Muscle of arm (tissue), 12 donors: Measurements from ENCODE around the gene SLC34A1. TPM values are rescaled to one million over a fixed set of nuclear protein-coding genes. Genes with fewer than 3 reads are reported as not detected.

Experiments
- DNase-seq: peaks from one replicate; pipeline ENCODE4 v3.0.0-alpha.2; 2013
- polyA plus RNA-seq, 12 donors: library from polyadenylated mRNA; unstranded; fragments of 120-200 nt; gene quantifications; one replicate each; pipeline ENCODE4 v1.2.1, GENCODE V29; 2013; ENCODE audit not compliant: insufficient read length in 12 of 12

Gene SLC34A1
- polyA plus RNA-seq, 12 donors = 0.10 to 1.3 (median 0.14) TPM; not detected in 6

- DNase-seq = no peak
Measured at GRCh38 chr5:177430972-177431316, 46.7 kb downstream of the SLC34A1 start.

GRCh38 chr5:177431317-177432142 is 47.3 kb downstream of the SLC34A1 start:
- no peak for DNase-seq

DNA sequence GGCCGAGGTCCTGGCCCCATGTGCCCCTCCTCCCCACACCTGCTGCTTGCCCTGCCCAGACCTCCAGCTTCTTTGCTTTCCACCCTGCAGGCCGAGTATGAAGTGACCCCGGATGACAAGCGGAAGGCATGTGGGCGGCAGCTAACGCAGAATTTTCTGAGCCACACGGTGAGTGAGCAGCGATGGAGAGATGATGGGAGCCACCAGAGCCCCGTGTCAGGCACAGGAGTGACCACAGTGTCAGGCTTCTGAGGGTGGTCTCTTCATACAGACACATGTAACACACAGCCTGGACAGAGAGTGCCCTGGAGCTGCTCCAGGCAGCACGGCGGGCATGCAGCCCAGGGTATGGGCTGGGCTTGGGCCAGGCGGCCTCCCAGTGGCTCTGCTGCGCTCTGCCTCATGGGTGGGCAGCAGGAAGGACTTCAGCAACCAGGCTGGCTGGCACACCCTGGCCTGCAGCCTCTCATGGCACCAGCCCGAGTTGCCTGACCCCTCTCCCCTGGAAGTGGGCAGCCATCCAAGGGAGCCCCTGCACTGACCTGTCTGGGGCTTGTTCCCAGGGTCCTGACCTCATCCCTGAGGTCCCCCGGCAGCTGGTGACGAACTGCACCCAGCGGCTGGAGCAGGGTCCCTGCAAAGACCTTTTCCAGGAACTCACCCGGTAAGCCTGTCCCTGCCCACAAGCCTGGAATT is 48.1 kb downstream of the SLC34A1 start:
- no peak for DNase-seq

GRCh38 chr5:177432839-177433657 is 48.8 kb downstream of the SLC34A1 start:
- DNase-seq = no peak

DNA sequence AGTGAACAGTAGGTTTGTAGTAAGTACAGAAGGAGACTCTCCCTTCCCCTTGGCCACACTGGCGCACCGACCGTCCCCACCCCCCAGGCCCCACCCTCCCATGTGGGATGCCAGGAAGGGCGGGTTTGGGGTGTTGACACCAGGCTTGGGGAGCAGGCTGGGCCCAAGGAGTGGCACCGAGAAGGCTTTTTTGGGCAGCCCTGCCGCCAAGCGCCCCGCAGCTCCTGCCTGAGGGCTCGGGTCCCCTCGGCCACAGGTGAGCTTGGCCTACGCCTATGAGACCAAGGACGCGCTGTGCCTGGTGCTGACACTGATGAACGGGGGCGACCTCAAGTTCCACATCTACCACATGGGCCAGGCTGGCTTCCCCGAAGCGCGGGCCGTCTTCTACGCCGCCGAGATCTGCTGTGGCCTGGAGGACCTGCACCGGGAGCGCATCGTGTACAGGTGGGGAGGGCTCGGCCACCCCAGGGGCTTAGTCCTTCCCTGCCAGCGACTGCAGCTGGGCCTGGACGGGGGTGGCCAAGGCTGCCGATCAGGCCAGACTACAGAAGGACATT is 49.5 kb downstream of the SLC34A1 start:
- no peak for DNase-seq

DNA sequence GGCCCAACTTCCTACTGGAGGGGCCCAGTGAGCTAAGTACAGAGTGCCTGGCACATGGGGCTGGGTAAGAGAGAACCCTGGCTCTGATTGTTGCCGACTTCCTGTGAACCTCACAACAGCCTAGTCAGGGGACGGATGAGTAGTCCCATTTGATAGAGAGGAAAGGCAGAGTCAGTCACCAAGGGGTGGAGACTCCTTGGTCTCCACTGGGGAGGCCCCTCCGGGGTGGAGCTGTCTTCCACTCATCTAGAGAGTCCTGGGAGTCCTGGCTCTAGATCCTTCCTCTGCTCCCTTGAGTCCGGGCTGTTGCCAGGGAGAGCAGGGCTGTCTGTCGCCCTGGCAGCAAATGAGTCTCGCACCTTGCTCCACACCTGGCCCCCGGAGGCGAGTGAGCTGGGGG is 50.2 kb downstream of the SLC34A1 start:
- no peak for DNase-seq

GRCh38 chr5:177434942-177435738 is 50.9 kb downstream of the SLC34A1 start:
- DNase-seq = no peak

DNA sequence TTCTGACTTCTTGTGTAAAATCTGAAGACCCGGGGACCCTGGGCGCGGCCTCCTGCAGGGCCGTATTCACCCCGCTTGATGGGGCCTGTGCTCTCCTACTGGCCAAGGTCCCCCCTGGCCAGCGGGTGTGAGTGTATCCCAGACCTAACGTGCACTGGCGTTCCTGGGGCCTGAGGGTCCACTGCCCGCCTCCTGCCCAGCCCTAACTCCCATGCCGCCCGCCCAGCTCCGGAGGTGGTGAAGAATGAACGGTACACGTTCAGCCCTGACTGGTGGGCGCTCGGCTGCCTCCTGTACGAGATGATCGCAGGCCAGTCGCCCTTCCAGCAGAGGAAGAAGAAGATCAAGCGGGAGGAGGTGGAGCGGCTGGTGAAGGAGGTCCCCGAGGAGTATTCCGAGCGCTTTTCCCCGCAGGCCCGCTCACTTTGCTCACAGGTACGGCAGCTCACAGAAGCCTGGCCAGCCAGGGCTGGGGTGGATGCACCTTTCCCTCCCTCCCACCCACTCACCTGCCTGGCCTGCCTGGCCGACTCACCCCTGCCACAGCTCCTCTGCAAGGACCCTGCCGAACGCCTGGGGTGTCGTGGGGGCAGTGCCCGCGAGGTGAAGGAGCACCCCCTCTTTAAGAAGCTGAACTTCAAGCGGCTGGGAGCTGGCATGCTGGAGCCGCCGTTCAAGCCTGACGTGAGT is 51.8 kb downstream of the SLC34A1 start:
- no peak for DNase-seq

DNA sequence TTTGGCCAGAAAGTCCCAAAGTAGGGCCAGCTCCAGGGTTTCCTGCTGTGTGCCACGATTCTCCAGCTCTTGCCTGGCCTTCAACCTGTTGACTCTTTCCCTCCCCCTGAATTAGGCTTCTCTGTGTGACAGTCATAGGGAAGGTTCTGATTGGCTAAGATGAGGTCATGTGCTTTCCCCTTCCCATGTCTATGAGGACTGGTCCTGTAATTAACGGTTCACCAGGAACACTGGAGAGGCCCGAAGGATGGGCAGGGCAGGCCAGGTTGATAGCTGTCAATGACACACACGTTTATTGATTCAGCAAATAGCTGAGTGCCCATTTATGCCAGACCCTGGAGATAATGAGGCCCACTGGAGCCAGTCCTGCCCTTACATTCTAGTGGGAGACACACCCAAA is 53.4 kb downstream of the SLC34A1 start:
- no peak for DNase-seq

- no peak for DNase-seq
Measured at GRCh38 chr5:177438468-177438867, 54.2 kb downstream of the SLC34A1 start.

GRCh38 chr5:177439518-177440053 is 55.4 kb downstream of the SLC34A1 start:
- no peak for DNase-seq

DNA sequence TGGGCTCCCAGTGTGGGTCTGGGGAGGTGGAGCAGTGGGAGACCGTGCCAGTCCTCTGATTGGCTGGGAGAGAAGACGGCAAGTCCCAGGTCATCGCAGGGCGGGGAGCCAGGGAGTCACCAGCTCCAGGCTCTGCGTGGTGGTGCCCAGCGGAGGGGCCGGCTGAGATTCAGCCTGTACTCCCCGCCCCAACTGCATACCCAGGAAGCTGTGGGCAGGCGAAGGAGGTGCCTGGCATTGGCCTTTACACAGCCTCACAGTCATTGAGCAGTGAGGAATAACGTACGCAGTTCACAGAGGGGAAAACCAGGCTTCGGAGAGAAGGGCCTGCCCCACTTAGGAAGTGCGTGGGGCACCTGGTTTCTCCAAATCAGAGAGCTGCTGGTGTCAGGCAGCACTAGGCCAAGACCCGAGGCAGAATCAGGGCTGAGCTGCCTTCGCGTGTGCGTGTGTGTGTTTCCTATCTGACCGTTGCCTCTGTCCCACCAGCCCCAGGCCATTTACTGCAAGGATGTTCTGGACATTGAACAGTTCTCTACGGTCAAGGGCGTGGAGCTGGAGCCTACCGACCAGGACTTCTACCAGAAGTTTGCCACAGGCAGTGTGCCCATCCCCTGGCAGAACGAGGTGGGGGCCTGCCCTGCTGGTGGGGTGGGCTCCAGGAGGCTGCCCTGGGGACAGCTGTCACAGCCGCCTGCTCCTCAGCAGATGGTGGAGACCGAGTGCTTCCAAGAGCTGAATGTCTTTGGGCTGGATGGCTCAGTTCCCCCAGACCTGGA is 56.2 kb downstream of the SLC34A1 start:
- no peak for DNase-seq

GRCh38 chr5:177440990-177441780 is 57.0 kb downstream of the SLC34A1 start:
- no peak for DNase-seq

DNA sequence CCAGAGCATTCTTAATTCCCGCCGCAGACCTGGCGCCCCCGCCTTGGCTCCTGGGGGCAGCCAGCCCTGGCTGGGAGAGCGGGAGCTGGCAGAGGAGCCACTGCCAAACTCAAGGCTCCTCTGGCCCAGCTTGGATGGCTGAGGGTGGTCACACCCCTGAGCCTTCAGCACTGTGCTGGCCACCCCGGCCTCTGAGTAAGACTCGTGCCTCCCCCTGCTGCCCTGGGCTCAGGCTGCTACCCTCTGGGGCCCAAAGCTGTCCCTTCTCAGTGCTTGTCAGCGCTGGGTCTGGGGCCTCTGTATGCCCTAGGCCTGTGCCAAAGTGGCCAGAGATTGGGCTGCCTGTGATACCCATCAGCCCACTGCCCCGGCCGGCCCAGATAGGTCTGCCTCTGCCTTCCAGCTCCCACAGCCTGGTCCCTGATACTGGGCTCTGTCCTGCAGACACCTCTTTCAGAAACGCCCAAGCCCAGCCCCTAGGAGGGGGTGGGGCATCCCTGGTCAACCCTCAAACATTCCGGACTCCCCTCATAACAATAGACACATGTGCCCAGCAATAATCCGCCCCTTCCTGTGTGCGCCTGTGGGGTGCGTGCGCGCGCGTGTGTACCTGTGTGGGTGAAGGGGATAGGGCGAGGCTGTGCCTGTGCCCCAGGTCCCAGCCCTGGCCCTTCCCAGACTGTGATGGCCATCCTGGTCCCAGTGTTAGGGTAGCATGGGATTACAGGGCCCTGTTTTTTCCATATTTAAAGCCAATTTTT is 58.0 kb downstream of the SLC34A1 start:
- no peak for DNase-seq

GRCh38 chr5:177443144-177443983 is 59.1 kb downstream of the SLC34A1 start:
- DNase-seq = no peak

GRCh38 chr5:177444106-177445051 is 60.1 kb downstream of the SLC34A1 start:
- DNase-seq = no peak
